Measurements from ENCODE around the gene ELAVL1. TPM values are rescaled to one million over a fixed set of nuclear protein-coding genes. Genes with fewer than 3 reads are reported as not detected.
"Not testable (repeated sequence)": the region's sequence is repeated elsewhere in the genome, so short reads cannot be mapped to it uniquely, and the experiment has no call there.

The ELAVL1 gene
- total and polyA plus RNA-seq, 2 experiments from 2014 or later = 81.6 to 143 TPM

DNA sequence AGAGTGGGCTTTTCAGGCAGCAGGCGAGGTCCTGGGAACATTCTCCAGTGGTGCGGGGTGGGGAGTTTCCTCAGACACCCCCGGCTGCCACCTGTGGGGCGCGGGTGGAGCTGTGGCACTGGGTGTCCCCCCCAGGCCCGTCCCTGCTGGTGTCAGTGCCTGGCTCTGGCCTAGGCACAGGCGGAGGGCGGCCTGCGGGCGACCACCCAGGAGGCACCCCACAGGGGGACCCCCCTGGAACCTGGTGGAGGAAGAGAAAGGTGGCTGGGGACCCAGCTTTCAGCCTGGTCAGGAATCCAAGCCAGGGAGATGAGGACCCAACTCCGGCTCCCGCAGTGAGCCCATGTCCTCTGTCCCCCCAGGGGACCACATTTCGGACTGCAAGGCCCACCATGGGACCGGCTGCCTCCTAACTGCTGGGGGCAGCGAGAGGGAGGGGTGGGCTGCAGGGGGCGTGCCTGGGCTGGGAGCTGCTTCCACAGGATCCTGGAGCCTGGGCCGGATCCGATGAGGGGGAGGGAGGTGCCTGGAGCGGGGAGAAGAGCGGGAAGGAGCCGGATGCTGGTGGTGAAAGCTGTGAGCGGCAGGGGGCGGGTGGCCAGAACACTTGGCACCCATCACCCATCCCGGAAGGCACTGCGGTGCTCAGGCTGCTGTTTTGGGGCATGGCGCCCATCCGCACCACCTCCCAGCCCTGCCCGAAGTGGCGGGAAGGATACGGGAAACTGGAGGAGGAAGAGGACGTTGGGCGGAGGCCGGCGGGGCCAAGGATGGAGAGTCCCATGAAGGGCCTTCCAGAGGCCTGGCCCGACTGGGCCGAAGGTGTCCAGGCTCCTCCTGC is 74.0 kb downstream of the ELAVL1 start (continued):
- TF ChIP-seq ZNF331 (CRISPR knock-in tag; IDR thresholded peaks at IDR 0.05; ENCODE audit: low read depth) = no peak
- TF ChIP-seq ZNF114 (CRISPR knock-in tag; IDR thresholded peaks at IDR 0.05) = no peak
- TF ChIP-seq NANOG (IDR thresholded peaks at IDR 0.05; ENCODE audit: borderline replicate concordance) = no peak
- no peak for TF ChIP-seq JUNB (IDR thresholded peaks at IDR 0.05; ENCODE audit: unreplicated experiment)
- no peak for TF ChIP-seq EZH2phosphoT487 (IDR thresholded peaks at IDR 0.05; ENCODE audit: unreplicated experiment)
- TF ChIP-seq, protein P1, sequence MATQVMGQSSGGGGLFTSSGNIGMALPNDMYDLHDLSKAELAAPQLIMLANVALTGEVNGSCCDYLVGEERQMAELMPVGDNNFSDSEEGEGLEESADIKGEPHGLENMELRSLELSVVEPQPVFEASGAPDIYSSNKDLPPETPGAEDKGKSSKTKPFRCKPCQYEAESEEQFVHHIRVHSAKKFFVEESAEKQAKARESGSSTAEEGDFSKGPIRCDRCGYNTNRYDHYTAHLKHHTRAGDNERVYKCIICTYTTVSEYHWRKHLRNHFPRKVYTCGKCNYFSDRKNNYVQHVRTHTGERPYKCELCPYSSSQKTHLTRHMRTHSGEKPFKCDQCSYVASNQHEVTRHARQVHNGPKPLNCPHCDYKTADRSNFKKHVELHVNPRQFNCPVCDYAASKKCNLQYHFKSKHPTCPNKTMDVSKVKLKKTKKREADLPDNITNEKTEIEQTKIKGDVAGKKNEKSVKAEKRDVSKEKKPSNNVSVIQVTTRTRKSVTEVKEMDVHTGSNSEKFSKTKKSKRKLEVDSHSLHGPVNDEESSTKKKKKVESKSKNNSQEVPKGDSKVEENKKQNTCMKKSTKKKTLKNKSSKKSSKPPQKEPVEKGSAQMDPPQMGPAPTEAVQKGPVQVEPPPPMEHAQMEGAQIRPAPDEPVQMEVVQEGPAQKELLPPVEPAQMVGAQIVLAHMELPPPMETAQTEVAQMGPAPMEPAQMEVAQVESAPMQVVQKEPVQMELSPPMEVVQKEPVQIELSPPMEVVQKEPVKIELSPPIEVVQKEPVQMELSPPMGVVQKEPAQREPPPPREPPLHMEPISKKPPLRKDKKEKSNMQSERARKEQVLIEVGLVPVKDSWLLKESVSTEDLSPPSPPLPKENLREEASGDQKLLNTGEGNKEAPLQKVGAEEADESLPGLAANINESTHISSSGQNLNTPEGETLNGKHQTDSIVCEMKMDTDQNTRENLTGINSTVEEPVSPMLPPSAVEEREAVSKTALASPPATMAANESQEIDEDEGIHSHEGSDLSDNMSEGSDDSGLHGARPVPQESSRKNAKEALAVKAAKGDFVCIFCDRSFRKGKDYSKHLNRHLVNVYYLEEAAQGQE (IDR thresholded peaks at IDR 0.05; ENCODE audit: unreplicated experiment) = no peak
- no peak for TF ChIP-seq STAT1 (IDR thresholded peaks at IDR 0.05; ENCODE audit: unreplicated experiment)
- no peak for TF ChIP-seq CTCF (conservative IDR thresholded peaks at IDR 0.05; ENCODE audit: low read depth in 2 of 2)
- no peak for TF ChIP-seq CREB1 (CRISPR knock-in tag; IDR thresholded peaks at IDR 0.05; ENCODE audit: low read depth)

DNA sequence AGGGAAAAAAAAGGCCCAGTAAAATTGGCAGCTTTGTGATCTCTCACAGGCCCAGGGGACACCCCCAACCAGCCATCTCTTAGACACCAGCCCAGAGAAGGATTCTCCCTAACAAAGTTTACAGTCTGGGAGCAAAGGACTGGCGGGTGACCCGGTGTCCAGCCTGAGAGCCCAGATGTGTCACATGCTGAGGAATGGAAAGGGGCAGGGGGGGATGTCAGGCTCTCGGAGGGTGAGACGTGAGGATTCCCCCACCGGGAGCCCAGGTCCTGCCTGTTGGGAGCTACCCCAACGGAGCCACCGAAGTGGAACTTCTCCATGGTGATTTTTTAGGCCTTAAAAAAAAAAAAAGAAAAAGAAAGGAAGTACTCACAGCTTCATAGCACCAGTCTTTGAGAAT is 74.7 kb downstream of the ELAVL1 start:
- Mint-ChIP-seq H3K27me3 (ENCODE audit: insufficient read depth, low read depth, poor library complexity) (peaks cover 14% of the 10 kb centered on the region), H3K4me1 (peaks cover 4% of the 10 kb centered on the region), H3K9me3 (no peaks in the 10 kb centered on the region), H3K36me3 (ENCODE audit: low read depth) (peaks cover 62% of the 10 kb centered on the region), H3K27ac (no peak overlapping the region), H3K4me3 (no peak overlapping the region)
- TF ChIP-seq ZNF114 (CRISPR knock-in tag; IDR thresholded peaks at IDR 0.05) (no peak), EZH2phosphoT487 (IDR thresholded peaks at IDR 0.05; ENCODE audit: unreplicated experiment) (no peak), ZNF331 (CRISPR knock-in tag; IDR thresholded peaks at IDR 0.05; ENCODE audit: low read depth) (no peak), EZH2 (IDR thresholded peaks at IDR 0.05; ENCODE audit: low read depth, unreplicated experiment) (no peak)
- TF ChIP-seq, protein P2, sequence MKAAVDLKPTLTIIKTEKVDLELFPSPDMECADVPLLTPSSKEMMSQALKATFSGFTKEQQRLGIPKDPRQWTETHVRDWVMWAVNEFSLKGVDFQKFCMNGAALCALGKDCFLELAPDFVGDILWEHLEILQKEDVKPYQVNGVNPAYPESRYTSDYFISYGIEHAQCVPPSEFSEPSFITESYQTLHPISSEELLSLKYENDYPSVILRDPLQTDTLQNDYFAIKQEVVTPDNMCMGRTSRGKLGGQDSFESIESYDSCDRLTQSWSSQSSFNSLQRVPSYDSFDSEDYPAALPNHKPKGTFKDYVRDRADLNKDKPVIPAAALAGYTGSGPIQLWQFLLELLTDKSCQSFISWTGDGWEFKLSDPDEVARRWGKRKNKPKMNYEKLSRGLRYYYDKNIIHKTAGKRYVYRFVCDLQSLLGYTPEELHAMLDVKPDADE (IDR thresholded peaks at IDR 0.05) = no peak
- Histone ChIP-seq H3K4me2 (no peak overlapping the region), H3K9me2 (ENCODE audit: insufficient read depth) (no peaks in the 10 kb centered on the region), H3F3A (replicated peaks; ENCODE audit: low read depth) (peaks cover 27% of the 10 kb centered on the region), H3K79me2 (replicated peaks; ENCODE audit: insufficient read depth) (no peaks in the 10 kb centered on the region), H4K20me1 (replicated peaks; ENCODE audit: insufficient read depth) (peaks cover 6% of the 10 kb centered on the region; the same call in 1 of the 2 replicates), H3K4me3 (no peak overlapping the region), H3K4me1 (ENCODE audit: insufficient read depth) (peaks cover 4% of the 10 kb centered on the region; the same call in 1 of the 2 replicates), H3K27me3 (ENCODE audit: insufficient read depth) (no peaks in the 10 kb centered on the region), H3K27ac (ENCODE audit: low read depth) (no peak overlapping the region; the same call in 1 of the 2 replicates), H3K36me3 (ENCODE audit: insufficient read depth) (peaks cover 16% of the 10 kb centered on the region; the same call in 1 of the 2 replicates), H2AFZ (no peak overlapping the region)
- ATAC-seq (no peak), DNase-seq (ENCODE audit: low spot score) (no peak)

DNA sequence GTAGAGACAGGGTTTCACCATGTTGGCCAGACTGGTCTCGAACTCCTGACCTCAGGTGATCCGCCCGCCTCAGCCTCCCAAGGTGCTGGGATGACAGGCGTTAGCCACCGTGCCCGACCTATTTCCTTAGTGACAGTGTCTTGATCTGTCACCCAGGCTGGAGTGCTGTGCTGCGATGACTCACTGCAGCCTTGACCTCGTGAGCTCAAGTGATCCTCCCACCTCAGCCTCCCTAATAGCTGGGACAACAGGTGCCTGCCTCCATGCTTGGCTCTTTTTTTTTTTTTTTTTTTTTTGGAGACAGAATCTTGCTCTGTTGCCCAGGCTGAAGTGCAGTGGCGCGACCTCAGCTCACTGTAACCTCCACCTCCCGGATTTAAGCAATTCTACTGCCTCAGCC is 75.4 kb downstream of the ELAVL1 start:
- not testable (repeated sequence) for H3K9me2 ChIP-seq (ENCODE audit: insufficient read depth); H3K4me1 Mint-ChIP-seq; ATAC-seq; H3K4me3 ChIP-seq; H3K9me3 Mint-ChIP-seq; H3K4me2 ChIP-seq; H3K27ac Mint-ChIP-seq; H4K20me1 ChIP-seq (replicated peaks; ENCODE audit: insufficient read depth); DNase-seq (ENCODE audit: low spot score); H3K4me3 Mint-ChIP-seq; H2AFZ ChIP-seq; H3K27me3 ChIP-seq (ENCODE audit: insufficient read depth); H3K4me1 ChIP-seq (ENCODE audit: insufficient read depth); H3K79me2 ChIP-seq (replicated peaks; ENCODE audit: insufficient read depth); H3K27ac ChIP-seq (ENCODE audit: low read depth)
- peaks cover 11% of the 10 kb centered on the region; the same call in 1 of the 2 replicates for H3K36me3 ChIP-seq (ENCODE audit: insufficient read depth)
- Mint-ChIP-seq H3K36me3 (ENCODE audit: low read depth) (peaks cover 55% of the 10 kb centered on the region), H3K27me3 (ENCODE audit: insufficient read depth, low read depth, poor library complexity) (peaks cover 14% of the 10 kb centered on the region)
- H3F3A ChIP-seq (replicated peaks; ENCODE audit: low read depth) = peaks cover 27% of the 10 kb centered on the region
